ENCODE measurements around the gene NPHP3.

DNA sequence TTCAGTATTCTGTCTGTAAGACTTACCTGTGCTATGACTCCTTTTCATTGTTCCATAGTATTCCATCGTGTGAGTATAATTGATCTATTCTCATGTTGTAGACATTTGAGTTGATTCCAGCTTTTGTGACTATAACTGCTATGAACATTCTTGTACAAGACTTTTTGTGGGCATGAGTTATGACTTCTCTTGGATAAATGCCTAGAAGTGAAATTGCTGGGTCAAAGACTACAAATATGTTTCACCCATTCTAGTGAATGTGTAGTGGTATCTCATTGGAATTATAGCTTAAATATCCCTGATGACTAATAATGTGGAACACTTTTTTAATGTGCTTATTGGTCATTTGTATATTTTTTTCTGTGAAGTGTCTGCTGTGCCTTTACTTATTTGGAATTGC, 27.6 kb upstream of the NPHP3 start:
- TF ChIP-seq CTCF (IDR thresholded peaks at IDR 0.05) (no peak), POLR2A (IDR thresholded peaks at IDR 0.05) (no peak)

Data from thyroid gland (tissue), 4 donors.